MM.1S (cell line): ENCODE data around the gene CHAF1A.

ENCODE experiments used
- DNase-seq: peaks from one replicate; pipeline ENCODE4 v3.0.0-alpha.2; 2015
- H2AFZ ChIP-seq: fragments of 300-600 bp; sonication (generic); 2 replicates; pipeline ENCODE4 v1.6.0; 2016; ENCODE audit warnings: antibody characterized with exemption, low read length
- H3F3A ChIP-seq: fragments of 300-600 bp; sonication (generic); 2 replicates; pipeline ENCODE4 v1.6.1; 2016; ENCODE audit warnings: mild to moderate bottlenecking, antibody characterized with exemption, low read length, moderate library complexity, mixed read lengths; ENCODE audit not compliant: insufficient read depth
- H3K27ac ChIP-seq: fragments of 300-600 bp; sonication (generic); 2 replicates; pipeline ENCODE4 v1.5.1; 2016; ENCODE audit warnings: mild to moderate bottlenecking, low read length
- H3K27me3 ChIP-seq: fragments of 300-600 bp; sonication (generic); replicated peaks from 2 replicates; pipeline ENCODE4 v1.6.0; 2016; ENCODE audit warnings: low read length; ENCODE audit not compliant: insufficient read depth
- H3K36me3 ChIP-seq: fragments of 300-600 bp; sonication (generic); replicated peaks from 2 replicates; pipeline ENCODE4 v1.6.1; 2016; ENCODE audit warnings: mild to moderate bottlenecking, low read length, mixed read lengths; ENCODE audit not compliant: insufficient read depth
- H3K4me1 ChIP-seq: fragments of 300-600 bp; sonication (generic); 2 replicates; pipeline ENCODE4 v1.6.1; 2016; ENCODE audit warnings: low read length, mixed read lengths
- H3K4me2 ChIP-seq: fragments of 300-600 bp; sonication (generic); 2 replicates; pipeline ENCODE4 v1.6.0; 2016; ENCODE audit warnings: low read depth, low read length
- H3K4me3 ChIP-seq: fragments of 300-600 bp; sonication (generic); 2 replicates; pipeline ENCODE4 v1.5.1; 2016; ENCODE audit warnings: low read length, mixed read lengths
- H3K79me2 ChIP-seq: fragments of 300-600 bp; sonication (generic); 2 replicates; pipeline ENCODE4 v1.6.1; 2016; ENCODE audit warnings: mixed run types, low read length, mixed read lengths
- H3K9ac ChIP-seq: fragments of 300-600 bp; sonication (generic); 2 replicates; pipeline ENCODE4 v1.6.1; 2016; ENCODE audit warnings: low read length, mixed read lengths
- H3K9me2 ChIP-seq: fragments of 300-600 bp; sonication (generic); replicated peaks from 2 replicates; pipeline ENCODE4 v1.6.1; 2016; ENCODE audit warnings: mild to moderate bottlenecking, low read length, mixed read lengths; ENCODE audit not compliant: insufficient read depth
- H3K9me3 ChIP-seq: fragments of 300-600 bp; sonication (generic); replicated peaks from 2 replicates; pipeline ENCODE4 v1.6.1; 2016; ENCODE audit warnings: mild to moderate bottlenecking, low read length, mixed read lengths; ENCODE audit not compliant: insufficient read depth
- H4K20me1 ChIP-seq: fragments of 300-600 bp; sonication (generic); 2 replicates; pipeline ENCODE4 v1.6.1; 2016; ENCODE audit warnings: mild to moderate bottlenecking, low read length, moderate library complexity, mixed read lengths; ENCODE audit not compliant: insufficient read depth
- EZH2 ChIP-seq: fragments of 300-600 bp; sonication (generic); optimal IDR thresholded peaks from 2 replicates; pipeline ENCODE3; 2017; ENCODE audit warnings: low read depth, mild to moderate bottlenecking, antibody characterized with exemption, low read length, mixed read lengths
- EZH2phosphoT487 ChIP-seq: fragments of 300-600 bp; sonication (generic); IDR thresholded peaks from 2 replicates; pipeline ENCODE4 v1.6.1; 2018; ENCODE audit warnings: antibody characterized with exemption, low read length
- TF ChIP-seq, protein P1 (sequence below): fragments of 300-600 bp; sonication (generic); IDR thresholded peaks from 2 replicates; pipeline ENCODE4 v1.5.1; 2016; ENCODE audit warnings: antibody characterized with exemption, low read length, mixed read lengths

Gene CHAF1A

GRCh38 chr19:4354897-4355296 is 47.5 kb upstream of the CHAF1A start:
- no peak overlapping the region for H3K9ac ChIP-seq
- H3K79me2 ChIP-seq: no peaks in the 10 kb centered on the region
- TF ChIP-seq, protein P1, sequence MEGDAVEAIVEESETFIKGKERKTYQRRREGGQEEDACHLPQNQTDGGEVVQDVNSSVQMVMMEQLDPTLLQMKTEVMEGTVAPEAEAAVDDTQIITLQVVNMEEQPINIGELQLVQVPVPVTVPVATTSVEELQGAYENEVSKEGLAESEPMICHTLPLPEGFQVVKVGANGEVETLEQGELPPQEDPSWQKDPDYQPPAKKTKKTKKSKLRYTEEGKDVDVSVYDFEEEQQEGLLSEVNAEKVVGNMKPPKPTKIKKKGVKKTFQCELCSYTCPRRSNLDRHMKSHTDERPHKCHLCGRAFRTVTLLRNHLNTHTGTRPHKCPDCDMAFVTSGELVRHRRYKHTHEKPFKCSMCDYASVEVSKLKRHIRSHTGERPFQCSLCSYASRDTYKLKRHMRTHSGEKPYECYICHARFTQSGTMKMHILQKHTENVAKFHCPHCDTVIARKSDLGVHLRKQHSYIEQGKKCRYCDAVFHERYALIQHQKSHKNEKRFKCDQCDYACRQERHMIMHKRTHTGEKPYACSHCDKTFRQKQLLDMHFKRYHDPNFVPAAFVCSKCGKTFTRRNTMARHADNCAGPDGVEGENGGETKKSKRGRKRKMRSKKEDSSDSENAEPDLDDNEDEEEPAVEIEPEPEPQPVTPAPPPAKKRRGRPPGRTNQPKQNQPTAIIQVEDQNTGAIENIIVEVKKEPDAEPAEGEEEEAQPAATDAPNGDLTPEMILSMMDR: no peak
- TF ChIP-seq EZH2: no peak
- no peak for TF ChIP-seq EZH2phosphoT487
- H3K36me3 ChIP-seq: no peaks in the 10 kb centered on the region
- no peaks in the 10 kb centered on the region for H3K4me1 ChIP-seq
- no peaks in the 10 kb centered on the region for H4K20me1 ChIP-seq
- H3K27me3 ChIP-seq: no peaks in the 10 kb centered on the region
- no peaks in the 10 kb centered on the region for H3F3A ChIP-seq
- DNase-seq: no peak
- no peak overlapping the region for H3K27ac ChIP-seq
- H3K9me3 ChIP-seq: no peaks in the 10 kb centered on the region
- no peak overlapping the region for H3K4me2 ChIP-seq
- H3K4me3 ChIP-seq: no peak overlapping the region
- H2AFZ ChIP-seq: no peak overlapping the region
- no peaks in the 10 kb centered on the region for H3K9me2 ChIP-seq

DNA sequence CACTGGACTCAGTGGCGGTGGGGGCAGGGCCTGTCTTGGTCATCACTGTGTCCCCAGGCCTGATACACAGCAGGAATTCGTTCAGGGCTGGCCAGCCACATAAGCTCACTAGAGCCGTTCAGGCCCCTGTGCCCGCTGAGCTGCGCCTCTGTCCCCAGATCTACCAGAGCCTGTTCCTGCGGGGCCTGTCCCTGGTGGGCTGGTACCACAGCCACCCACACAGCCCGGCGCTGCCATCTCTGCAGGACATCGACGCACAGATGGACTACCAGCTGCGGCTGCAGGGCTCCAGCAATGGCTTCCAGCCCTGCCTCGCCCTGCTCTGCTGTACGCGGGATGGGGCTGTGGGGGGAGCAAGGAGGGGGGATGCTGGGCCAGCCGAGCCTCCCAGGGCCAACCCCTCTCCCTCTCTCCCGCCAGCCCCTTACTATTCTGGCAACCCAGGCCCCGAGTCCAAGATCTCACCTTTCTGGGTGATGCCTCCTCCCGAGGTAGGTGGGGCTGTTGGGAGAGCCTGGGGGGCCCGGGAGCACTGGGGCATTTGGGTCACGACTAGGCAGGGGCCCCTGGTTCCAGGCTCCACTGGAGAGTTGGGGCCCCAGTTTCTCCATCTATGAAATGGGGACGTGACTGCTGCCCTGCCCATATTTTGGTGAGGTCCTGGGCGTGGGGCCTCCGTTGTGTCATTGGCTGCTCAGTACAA is 45.2 kb upstream of the CHAF1A start:
- Histone ChIP-seq H3K9me2 (no peaks in the 10 kb centered on the region), H3K4me2 (no peak overlapping the region), H3K79me2 (no peaks in the 10 kb centered on the region), H3K27me3 (no peaks in the 10 kb centered on the region), H3K9me3 (no peaks in the 10 kb centered on the region), H3F3A (no peaks in the 10 kb centered on the region; the same call in 1 of the 2 replicates), H3K4me1 (no peaks in the 10 kb centered on the region), H2AFZ (no peak overlapping the region), H3K36me3 (no peaks in the 10 kb centered on the region), H3K4me3 (no peak overlapping the region), H3K27ac (no peak overlapping the region), H4K20me1 (no peaks in the 10 kb centered on the region), H3K9ac (no peak overlapping the region)
- no peak for TF ChIP-seq EZH2
- TF ChIP-seq EZH2phosphoT487: no peak
- TF ChIP-seq, protein P1: no peak
- DNase-seq: no peak

GRCh38 chr19:4357921-4358326 is 44.5 kb upstream of the CHAF1A start:
- no peak overlapping the region for H3K4me2 ChIP-seq
- no peaks in the 10 kb centered on the region for H3K79me2 ChIP-seq
- H3K4me1 ChIP-seq: no peaks in the 10 kb centered on the region
- H3K27ac ChIP-seq: no peak overlapping the region
- no peaks in the 10 kb centered on the region for H3K36me3 ChIP-seq
- no peak overlapping the region for H2AFZ ChIP-seq
- no peak overlapping the region for H3K4me3 ChIP-seq
- no peaks in the 10 kb centered on the region for H3K27me3 ChIP-seq
- H3K9me2 ChIP-seq: no peaks in the 10 kb centered on the region
- H3K9me3 ChIP-seq: no peaks in the 10 kb centered on the region
- DNase-seq: no peak
- no peaks in the 10 kb centered on the region; the same call in 1 of the 2 replicates for H3F3A ChIP-seq
- H4K20me1 ChIP-seq: no peaks in the 10 kb centered on the region
- no peak overlapping the region for H3K9ac ChIP-seq
- TF ChIP-seq EZH2 (no peak), EZH2phosphoT487 (no peak)
- TF ChIP-seq, protein P1: no peak
